HCT116 (cell line): Measurements from ENCODE around the gene PTGR3. TPM values are rescaled to one million over a fixed set of nuclear protein-coding genes. Genes with fewer than 3 reads are reported as not detected.

Experiments
- ATAC-seq: fragments of 200-7000 bp; cut with Tn5 transposase; 2 replicates; pipeline ENCODE4 v1.9.1; 2020; ENCODE audit warnings: mild to moderate bottlenecking, moderate library complexity
- BruUV-seq: library from RNA; stranded (reverse); fragments of 400-500 nt; replicated peaks from 2 replicates; lab custom pipeline; 2021; lab: Mats Ljungman, UMichigan
- CTCF ChIA-PET: fragments of 300-600 bp; sonication (Branson Sonifier 250); formaldehyde crosslinking; loops from one replicate; lab custom pipeline; 2021; ENCODE audit warnings: antibody characterized with exemption; lab: Charles Lee
- POLR2A ChIA-PET: fragments of 300-600, 350-600 bp; sonication (Branson Sonifier 250); formaldehyde crosslinking; loops from one replicate; lab custom pipeline; 2021; ENCODE audit warnings: antibody characterized with exemption; lab: Charles Lee
- RAD21 ChIA-PET, 2 experiments: fragments of 300-600 bp; sonication (Branson Sonifier 250); formaldehyde crosslinking; loops; one replicate each; lab custom pipeline; 2023; ENCODE audit warnings: low total read pairs in 2 of 2; ENCODE audit not compliant: uncharacterized antibody in 2 of 2, unreplicated experiment in 2 of 2, low non-redundant PET in 1 of 2; lab: Charles Lee
- DNase-seq: peaks from one replicate; pipeline ENCODE4 v3.0.0-alpha.2; 2010; ENCODE audit warnings: low read depth, low spot score
- H2AFZ ChIP-seq: fragments of 200-600 bp; shearing (Covaris generic), sonication (generic); 2 replicates; pipeline ENCODE4 v1.6.1; 2017; ENCODE audit warnings: low read depth, mixed run types, mixed read lengths, antibody characterized with exemption, low read length; ENCODE audit not compliant: poor library complexity, severe bottlenecking
- H3K27ac ChIP-seq: 2 replicates; pipeline ENCODE4 v1.5.1; 2012; ENCODE audit warnings: low read depth, low read length
- H3K27me3 ChIP-seq: fragments of 200-600 bp; sonication (generic); 2 replicates; pipeline ENCODE4 v1.6.1; 2016; ENCODE audit warnings: mixed run types, low read length, mixed read lengths; ENCODE audit not compliant: insufficient read depth
- H3K36me3 ChIP-seq, 2 experiments: fragments of 200-500 bp in 1 of 2; fragments of 200-600 bp in 1 of 2; sonication (Bioruptor generic) in 1 of 2; sonication (generic) in 1 of 2; 2 replicates each; pipeline versions ENCODE4 v1.5.1 to v1.6.1; 2014 to 2016; ENCODE audit warnings: low read length in 2 of 2, inconsistent platforms in 1 of 2, mixed read lengths in 1 of 2, mixed run types in 1 of 2; ENCODE audit not compliant: insufficient read depth in 2 of 2, control insufficient read depth in 1 of 2
- H3K4me1 ChIP-seq, 2 experiments: fragments of 200-600 bp in 1 of 2; sonication (generic) in 1 of 2; 2 replicates each; pipeline versions ENCODE4 v1.5.1 to v1.6.1; 2012 to 2017; ENCODE audit warnings: low read length in 2 of 2, inconsistent platforms in 1 of 2, mild to moderate bottlenecking in 1 of 2, mixed read lengths in 1 of 2, mixed run types in 1 of 2, moderate library complexity in 1 of 2; ENCODE audit not compliant: insufficient read depth in 2 of 2, control insufficient read depth in 1 of 2
- H3K4me2 ChIP-seq: fragments of 200-600 bp; sonication (generic); 2 replicates; pipeline ENCODE4 v1.6.1; 2017; ENCODE audit warnings: mixed run types, low read length, mixed read lengths
- H3K4me3 ChIP-seq, 2 experiments: fragments of 200-600 bp in 1 of 2; sonication (generic) in 1 of 2; replicated peaks in 1 of 2; 2 replicates each; pipeline ENCODE4 v1.5.1; 2011 to 2016; ENCODE audit warnings: low read length in 2 of 2, control low read depth in 1 of 2, low read depth in 1 of 2, mild to moderate bottlenecking in 1 of 2, mixed read lengths in 1 of 2, mixed run types in 1 of 2
- H3K79me2 ChIP-seq: fragments of 200-600 bp; sonication (generic); 2 replicates; pipeline ENCODE4 v1.6.1; 2017; ENCODE audit warnings: mild to moderate bottlenecking, mixed run types, low read length, moderate library complexity, mixed read lengths; ENCODE audit not compliant: insufficient read depth
- H3K9ac ChIP-seq: fragments of 200-600 bp; sonication (generic); 2 replicates; pipeline ENCODE4 v1.6.1; 2016; ENCODE audit warnings: low read length, mixed read lengths
- H3K9me2 ChIP-seq: fragments of 200-600 bp; sonication (generic), shearing (Covaris generic); 2 replicates; pipeline ENCODE4 v1.6.1; 2017; ENCODE audit warnings: mixed run types, mild to moderate bottlenecking, moderate library complexity; ENCODE audit not compliant: insufficient read depth
- H3K9me3 ChIP-seq, 2 experiments: fragments of 200-500 bp in 1 of 2; fragments of 200-600 bp in 1 of 2; sonication (Bioruptor generic) in 1 of 2; sonication (generic) in 1 of 2; 2 replicates each; pipeline ENCODE4 v1.6.1; 2014 to 2017; ENCODE audit warnings: low read length in 2 of 2, mixed read lengths in 2 of 2, inconsistent platforms in 1 of 2, low read depth in 1 of 2, mild to moderate bottlenecking in 1 of 2, mixed run types in 1 of 2, moderate library complexity in 1 of 2; ENCODE audit not compliant: control insufficient read depth in 1 of 2, insufficient read depth in 1 of 2
- H4K20me1 ChIP-seq: fragments of 200-600 bp; sonication (generic), shearing (Covaris generic); 2 replicates; pipeline ENCODE4 v1.6.1; 2017; ENCODE audit warnings: mixed run types, mild to moderate bottlenecking, moderate library complexity; ENCODE audit not compliant: insufficient read depth
- CBX3 ChIP-seq: IDR thresholded peaks from 2 replicates; pipeline ENCODE4 v1.6.1; 2012; ENCODE audit warnings: low read depth
- CEBPB ChIP-seq: IDR thresholded peaks from 2 replicates; pipeline ENCODE4 v1.6.1; 2012; ENCODE audit warnings: low read depth
- ELF1 ChIP-seq: IDR thresholded peaks from 2 replicates; pipeline ENCODE4 v1.6.1; 2012; ENCODE audit warnings: low read depth, borderline replicate concordance
- EZH2phosphoT487 ChIP-seq: fragments of 200-600 bp; IDR thresholded peaks from 2 replicates; pipeline ENCODE4 v1.6.1; 2018; ENCODE audit warnings: antibody characterized with exemption, borderline replicate concordance
- FOSL1 ChIP-seq: IDR thresholded peaks from 2 replicates; pipeline ENCODE4 v1.6.1; 2012; ENCODE audit warnings: low read depth
- JUND ChIP-seq: IDR thresholded peaks from 2 replicates; pipeline ENCODE4 v1.6.1; 2012
- MAX ChIP-seq: IDR thresholded peaks from 2 replicates; pipeline ENCODE4 v1.6.1; 2012
- POLR2A ChIP-seq: IDR thresholded peaks from 2 replicates; pipeline ENCODE4 v1.7.0; 2011; ENCODE audit warnings: borderline replicate concordance; ENCODE audit not compliant: insufficient read depth, insufficient read length; ENCODE audit errors: extremely low read depth
- POLR2AphosphoS5 ChIP-seq: IDR thresholded peaks from 2 replicates; pipeline ENCODE4 v1.6.1; 2011; ENCODE audit warnings: mild to moderate bottlenecking, low read depth, low read length, moderate library complexity
- RAD21 ChIP-seq: IDR thresholded peaks from 2 replicates; pipeline ENCODE4 v1.6.1; 2012; ENCODE audit warnings: low read depth, mild to moderate bottlenecking
- SIN3A ChIP-seq: IDR thresholded peaks from 2 replicates; pipeline ENCODE4 v1.6.1; 2012; ENCODE audit warnings: low read depth
- SP1 ChIP-seq: IDR thresholded peaks from 2 replicates; pipeline ENCODE4 v1.6.1; 2012; ENCODE audit warnings: low read depth
- TCF7L2 ChIP-seq: IDR thresholded peaks from 2 replicates; pipeline ENCODE4 v1.7.0; 2011; ENCODE audit warnings: borderline replicate concordance, inconsistent platforms; ENCODE audit not compliant: insufficient read depth, insufficient read length; ENCODE audit errors: extremely low read depth
- YY1 ChIP-seq: IDR thresholded peaks from 2 replicates; pipeline ENCODE4 v1.6.1; 2011; ENCODE audit warnings: low read length, low read depth, moderate library complexity, mild to moderate bottlenecking; ENCODE audit not compliant: insufficient replicate concordance; ENCODE audit errors: extremely low read depth
- ZBTB33 ChIP-seq: IDR thresholded peaks from 2 replicates; pipeline ENCODE4 v1.6.1; 2011; ENCODE audit warnings: mild to moderate bottlenecking, low read length, moderate library complexity; ENCODE audit not compliant: insufficient replicate concordance; ENCODE audit errors: extremely low read depth
- ZNF274 ChIP-seq: fragments of 200-500 bp; sonication (Bioruptor generic); IDR thresholded peaks from 2 replicates; pipeline ENCODE4 v1.6.1; 2014; ENCODE audit warnings: mild to moderate bottlenecking, low read depth, low read length, inconsistent platforms
- intact Hi-C: fragments of 100-400 bp; cut with micrococcal nuclease; formaldehyde crosslinking; loops from 2 replicates; pipeline ENCODE4 v1.10.0; 2022
- total RNA-seq: library from RNA; stranded (reverse); gene quantifications from one replicate; pipeline ENCODE4 v1.2.1, GENCODE V29; 2021; ENCODE audit not compliant: unreplicated experiment
- TF ChIP-seq, protein P1 (sequence below), 3 experiments: fragments of 200-600 bp in 1 of 3; sonication (generic) in 1 of 3; IDR thresholded peaks in 2 of 3; conservative IDR thresholded peaks in 1 of 3; 2 replicates each; pipeline ENCODE4 v1.5.1; 2012 to 2017; ENCODE audit warnings: low read depth in 2 of 3, low read length in 2 of 3, antibody characterized with exemption in 1 of 3, borderline replicate concordance in 1 of 3, control low read depth in 1 of 3, mild to moderate bottlenecking in 1 of 3, mixed read lengths in 1 of 3, mixed run types in 1 of 3, moderate library complexity in 1 of 3; ENCODE audit not compliant: insufficient read depth in 1 of 3
- TF ChIP-seq, protein P2 (sequence below): IDR thresholded peaks from 2 replicates; pipeline ENCODE4 v1.6.1; 2012
- TF ChIP-seq, protein P3 (sequence below): IDR thresholded peaks from 2 replicates; pipeline ENCODE4 v1.6.1; 2012; ENCODE audit warnings: low read depth

Gene PTGR3
- total RNA-seq, 1 experiment from 2014 or later: 25.3 TPM

DNA sequence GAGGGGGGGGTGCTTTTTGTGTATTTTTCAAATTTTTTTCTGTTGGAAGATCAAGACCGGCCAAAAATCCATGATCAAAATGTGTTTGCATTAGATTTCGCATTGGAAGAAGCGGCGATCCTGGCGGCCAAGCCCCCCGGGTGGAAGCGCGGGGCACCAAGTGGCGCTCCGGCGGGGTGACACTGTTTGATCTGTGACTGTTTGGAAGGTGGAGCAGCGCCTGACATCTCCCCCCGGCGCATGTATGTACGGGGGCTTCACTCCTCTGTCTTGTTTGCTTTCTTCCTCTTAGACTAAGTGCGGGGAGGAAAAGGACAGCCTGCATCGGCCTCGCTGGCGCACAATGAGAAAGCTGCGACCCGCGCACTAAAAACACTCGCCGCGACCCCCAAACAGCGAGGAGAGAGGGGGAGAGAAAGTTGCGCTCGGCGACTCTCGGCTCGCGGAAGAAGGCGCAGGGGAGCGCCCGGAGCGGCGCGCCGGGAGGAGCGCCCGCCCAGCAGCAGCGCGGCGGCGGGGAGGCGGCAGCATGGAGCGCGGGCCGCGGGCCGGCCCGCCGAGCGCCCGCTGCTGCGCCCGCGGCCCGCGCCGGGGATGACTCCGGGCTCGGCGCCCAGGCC, 2.2 kb upstream of the PTGR3 start:
- H3K4me3 ChIP-seq: peak overlapping the region; percentile 75 to 93
- TSS peak; percentile 49 for BruUV-seq
- no peak for TF ChIP-seq MAX
- TF ChIP-seq SP1: no peak
- TF ChIP-seq RAD21: no peak
- TF ChIP-seq, protein P1, sequence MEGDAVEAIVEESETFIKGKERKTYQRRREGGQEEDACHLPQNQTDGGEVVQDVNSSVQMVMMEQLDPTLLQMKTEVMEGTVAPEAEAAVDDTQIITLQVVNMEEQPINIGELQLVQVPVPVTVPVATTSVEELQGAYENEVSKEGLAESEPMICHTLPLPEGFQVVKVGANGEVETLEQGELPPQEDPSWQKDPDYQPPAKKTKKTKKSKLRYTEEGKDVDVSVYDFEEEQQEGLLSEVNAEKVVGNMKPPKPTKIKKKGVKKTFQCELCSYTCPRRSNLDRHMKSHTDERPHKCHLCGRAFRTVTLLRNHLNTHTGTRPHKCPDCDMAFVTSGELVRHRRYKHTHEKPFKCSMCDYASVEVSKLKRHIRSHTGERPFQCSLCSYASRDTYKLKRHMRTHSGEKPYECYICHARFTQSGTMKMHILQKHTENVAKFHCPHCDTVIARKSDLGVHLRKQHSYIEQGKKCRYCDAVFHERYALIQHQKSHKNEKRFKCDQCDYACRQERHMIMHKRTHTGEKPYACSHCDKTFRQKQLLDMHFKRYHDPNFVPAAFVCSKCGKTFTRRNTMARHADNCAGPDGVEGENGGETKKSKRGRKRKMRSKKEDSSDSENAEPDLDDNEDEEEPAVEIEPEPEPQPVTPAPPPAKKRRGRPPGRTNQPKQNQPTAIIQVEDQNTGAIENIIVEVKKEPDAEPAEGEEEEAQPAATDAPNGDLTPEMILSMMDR (IDR thresholded peaks at IDR 0.05 in 2 of 3, conservative IDR thresholded peaks at IDR 0.05 in 1 of 3; ENCODE audit: borderline replicate concordance in 1 of 3, insufficient read depth in 1 of 3, low read depth in 2 of 3, low read length in 2 of 3): no peak
- no peak for TF ChIP-seq POLR2A
- no peak for TF ChIP-seq EZH2phosphoT487
- TF ChIP-seq CBX3: no peak
- TF ChIP-seq POLR2AphosphoS5: no peak; the same call in 1 of the 2 replicates
- no peak for TF ChIP-seq SIN3A
- TF ChIP-seq YY1: no peak
- TF ChIP-seq, protein P2, sequence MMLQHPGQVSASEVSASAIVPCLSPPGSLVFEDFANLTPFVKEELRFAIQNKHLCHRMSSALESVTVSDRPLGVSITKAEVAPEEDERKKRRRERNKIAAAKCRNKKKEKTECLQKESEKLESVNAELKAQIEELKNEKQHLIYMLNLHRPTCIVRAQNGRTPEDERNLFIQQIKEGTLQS: no peak
- TF ChIP-seq TCF7L2: no peak
- TF ChIP-seq ELF1: no peak
- no peak for TF ChIP-seq JUND
- TF ChIP-seq ZBTB33: no peak
- TF ChIP-seq FOSL1: no peak
- TF ChIP-seq ZNF274: no peak
- TF ChIP-seq, protein P3, sequence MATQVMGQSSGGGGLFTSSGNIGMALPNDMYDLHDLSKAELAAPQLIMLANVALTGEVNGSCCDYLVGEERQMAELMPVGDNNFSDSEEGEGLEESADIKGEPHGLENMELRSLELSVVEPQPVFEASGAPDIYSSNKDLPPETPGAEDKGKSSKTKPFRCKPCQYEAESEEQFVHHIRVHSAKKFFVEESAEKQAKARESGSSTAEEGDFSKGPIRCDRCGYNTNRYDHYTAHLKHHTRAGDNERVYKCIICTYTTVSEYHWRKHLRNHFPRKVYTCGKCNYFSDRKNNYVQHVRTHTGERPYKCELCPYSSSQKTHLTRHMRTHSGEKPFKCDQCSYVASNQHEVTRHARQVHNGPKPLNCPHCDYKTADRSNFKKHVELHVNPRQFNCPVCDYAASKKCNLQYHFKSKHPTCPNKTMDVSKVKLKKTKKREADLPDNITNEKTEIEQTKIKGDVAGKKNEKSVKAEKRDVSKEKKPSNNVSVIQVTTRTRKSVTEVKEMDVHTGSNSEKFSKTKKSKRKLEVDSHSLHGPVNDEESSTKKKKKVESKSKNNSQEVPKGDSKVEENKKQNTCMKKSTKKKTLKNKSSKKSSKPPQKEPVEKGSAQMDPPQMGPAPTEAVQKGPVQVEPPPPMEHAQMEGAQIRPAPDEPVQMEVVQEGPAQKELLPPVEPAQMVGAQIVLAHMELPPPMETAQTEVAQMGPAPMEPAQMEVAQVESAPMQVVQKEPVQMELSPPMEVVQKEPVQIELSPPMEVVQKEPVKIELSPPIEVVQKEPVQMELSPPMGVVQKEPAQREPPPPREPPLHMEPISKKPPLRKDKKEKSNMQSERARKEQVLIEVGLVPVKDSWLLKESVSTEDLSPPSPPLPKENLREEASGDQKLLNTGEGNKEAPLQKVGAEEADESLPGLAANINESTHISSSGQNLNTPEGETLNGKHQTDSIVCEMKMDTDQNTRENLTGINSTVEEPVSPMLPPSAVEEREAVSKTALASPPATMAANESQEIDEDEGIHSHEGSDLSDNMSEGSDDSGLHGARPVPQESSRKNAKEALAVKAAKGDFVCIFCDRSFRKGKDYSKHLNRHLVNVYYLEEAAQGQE: no peak
- no peak for TF ChIP-seq CEBPB
- TF ChIP-seq, all 23 proteins: peak for 0
- intact Hi-C loops: loop anchor here (5.0 kb wide), 1 partner anchor 196 kb away; no protein-coding TSS in a partner anchor
- Histone ChIP-seq H3K9me2 (no peaks in the 10 kb centered on the region), H2AFZ (no peak overlapping the region), H3K4me2 (peak overlapping the region; percentile 97), H3K27me3 (no peaks in the 10 kb centered on the region), H3K27ac (peak overlapping the region; percentile 96), H4K20me1 (no peaks in the 10 kb centered on the region), H3K36me3 (no peaks in the 10 kb centered on the region), H3K79me2 (peaks cover 23% of the 10 kb centered on the region), H3K9ac (peak overlapping the region; percentile 89), H3K4me1 (peaks cover 24 to 38% of the 10 kb centered on the region in 2 experiments), H3K9me3 (no peaks in the 10 kb centered on the region)
- ChIA-PET RAD21 (interaction anchor here in 1 of 2 experiments (1.4 kb wide), 1 partner anchor 268 kb away, joined by 3 read pairs; no protein-coding TSS in a partner anchor), CTCF (interaction anchor here (1.0 to 1.8 kb wide), 2 partner anchors 15 to 268 kb away, joined by 3 to 4 read pairs; no protein-coding TSS in a partner anchor), POLR2A (no interaction called here)
- ATAC-seq: no peak
- no peak for DNase-seq
